Posterior cingulate gyrus (tissue), 11 donors: ENCODE results near the gene PI4KA.
A peak's percentile ranks its signal among the peaks of the same experiment; 100 is the strongest.
"Not testable (repeated sequence)": the region's sequence is repeated elsewhere in the genome, so short reads cannot be mapped to it uniquely, and the experiment has no call there.

Experiments
- DNase-seq, 10 donors: peaks; one replicate each; pipeline versions ENCODE4 v3.0.0 to v3.0.0-alpha.2; 2020 to 2021; ENCODE audit warnings: mixed read lengths in 3 of 10
- intact Hi-C: fragments of 100-400 bp; cut with DNase I; formaldehyde crosslinking; loops from one replicate; pipeline ENCODE4 v1.15.1; 2023

PI4KA gene

GRCh38 chr22:20707549-20708118 is 151.0 kb downstream of the PI4KA start:
- intact Hi-C loops: not testable (repeated sequence)
- DNase-seq: peak in 1 of 10 donors; percentile 56

- intact Hi-C loops: not testable (repeated sequence)
- DNase-seq: peak in 2 of 10 donors; percentile 80 to 83
Observed at GRCh38 chr22:20703816-20704609, 154.6 kb downstream of the PI4KA start.

GRCh38 chr22:20703414-20703806 is 155.2 kb downstream of the PI4KA start:
- intact Hi-C loops, DNase-seq: not testable (repeated sequence)

- intact Hi-C loops: not testable (repeated sequence)
- DNase-seq: peak; percentile 87 to 99 (median 95)
Observed at GRCh38 chr22:20702546-20703413, 155.8 kb downstream of the PI4KA start.

- peak in 1 of 10 donors; percentile 52 for DNase-seq
- intact Hi-C loops: not testable (repeated sequence)
Observed at GRCh38 chr22:20702175-20702545, 156.5 kb downstream of the PI4KA start.

GRCh38 chr22:20701680-20702136 is 156.9 kb downstream of the PI4KA start:
- intact Hi-C loops: not testable (repeated sequence)

GRCh38 chr22:20700347-20700746 is 158.3 kb downstream of the PI4KA start:
- intact Hi-C loops: not testable (repeated sequence)
- peak in 2 of 10 donors; percentile 51 to 56 for DNase-seq

More at GRCh38 chr22:20701680-20702136, 156.9 kb downstream of the PI4KA start:
- peak in 2 of 10 donors; percentile 52 to 60 for DNase-seq

- DNase-seq: peak in 1 of 10 donors; percentile 32
- intact Hi-C loops: not testable (repeated sequence)
Observed at GRCh38 chr22:20699856-20700255, 158.8 kb downstream of the PI4KA start.

- intact Hi-C loops: not testable (repeated sequence)
- peak in 8 of 10 donors; percentile 69 to 96 (median 86) for DNase-seq
Observed at GRCh38 chr22:20697481-20698113, 161.0 kb downstream of the PI4KA start.

GRCh38 chr22:20696056-20696455 is 162.6 kb downstream of the PI4KA start:
- intact Hi-C loops: not testable (repeated sequence)
- peak in 1 of 10 donors; percentile 55 for DNase-seq

- intact Hi-C loops: not testable (repeated sequence)
- peak in 2 of 10 donors; percentile 16 to 67 for DNase-seq
Observed at GRCh38 chr22:20695205-20695604, 163.4 kb downstream of the PI4KA start.

GRCh38 chr22:20694256-20694655 is 164.4 kb downstream of the PI4KA start:
- intact Hi-C loops: not testable (repeated sequence)
- peak in 2 of 10 donors; percentile 41 to 53 for DNase-seq

- DNase-seq: peak in 1 of 10 donors; percentile 20
- intact Hi-C loops: not testable (repeated sequence)
Observed at GRCh38 chr22:20692926-20693325, 165.7 kb downstream of the PI4KA start.

- intact Hi-C loops: not testable (repeated sequence)
- DNase-seq: peak in 2 of 10 donors; percentile 19 to 42
Observed at GRCh38 chr22:20690586-20691317, 167.9 kb downstream of the PI4KA start.

GRCh38 chr22:20687356-20688172 is 171.0 kb downstream of the PI4KA start:
- peak in 2 of 10 donors; percentile 40 to 58 for DNase-seq
- intact Hi-C loops: not testable (repeated sequence)

GRCh38 chr22:20685764-20686163 is 172.8 kb downstream of the PI4KA start:
- intact Hi-C loops: not testable (repeated sequence)
- peak in 2 of 10 donors; percentile 30 to 70 for DNase-seq

GRCh38 chr22:20678792-20679435 is 179.7 kb downstream of the PI4KA start:
- intact Hi-C loops: not testable (repeated sequence)

GRCh38 chr22:20677684-20678242 is 180.8 kb downstream of the PI4KA start:
- intact Hi-C loops: no loop called here
- DNase-seq: no peak

More at GRCh38 chr22:20678792-20679435, 179.7 kb downstream of the PI4KA start:
- not testable (repeated sequence) for DNase-seq
